ENCODE results near the gene ACTRT3. TPM values are rescaled to one million over a fixed set of nuclear protein-coding genes. Genes with fewer than 3 reads are reported as not detected.

Gene ACTRT3
- polyA plus RNA-seq, 2 of the 4 experiments (the other 2 are of a cell fraction), result 1.8 to 3.3 TPM

GRCh38 chr3:169758359-169758994, 10.9 kb downstream of the ACTRT3 start:
- Histone ChIP-seq H3K9me3 (peaks cover 9% of the 10 kb centered on the region), H3K4me2 (no peak overlapping the region), H3K4me3 (no peak overlapping the region), H3K4me1 (no peaks in the 10 kb centered on the region), H3K27ac (no peak overlapping the region)
- ChIA-PET CTCF (no interaction called here), POLR2A (no interaction called here)
- TF ChIP-seq MAZ (IDR thresholded peaks at IDR 0.05; ENCODE audit: borderline replicate concordance, low read depth, low read length), result no peak
- no peak for TF ChIP-seq FOSB (CRISPR knock-in tag; IDR thresholded peaks at IDR 0.05)
- no peak for TF ChIP-seq HOXA7 (CRISPR knock-in tag; IDR thresholded peaks at IDR 0.05)
- no peak for ATAC-seq
- 28% methylated on average over 5 of the region's 5 CpGs for WGBS (ENCODE audit: missing lambda C conversion rate)
- no peak for DNase-seq (ENCODE audit: low read depth in 1 of 2, low spot score in 1 of 2)
- FAIRE-seq, result no peak

- FAIRE-seq, result no peak
- no peak for DNase-seq (ENCODE audit: low read depth in 1 of 2, low spot score in 1 of 2)
- Histone ChIP-seq H3K4me1 (no peaks in the 10 kb centered on the region), H3K9me3 (peaks cover 4% of the 10 kb centered on the region; the same call in 1 of the 3 replicates), H3K27ac (no peak overlapping the region), H3K4me2 (no peak overlapping the region), H3K4me3 (no peak overlapping the region)
- WGBS (ENCODE audit: missing lambda C conversion rate), result 25% methylated on average over 2 of the region's 2 CpGs
- CTCF ChIA-PET, result no interaction called here
- no peak for TF ChIP-seq RCOR1 (IDR thresholded peaks at IDR 0.05; ENCODE audit: low read depth, low read length)
- TF ChIP-seq EP300 (IDR thresholded peaks at IDR 0.05), result no peak
- no peak for TF ChIP-seq CHD4 (IDR thresholded peaks at IDR 0.05; ENCODE audit: borderline replicate concordance)
- TF ChIP-seq HES2 (IDR thresholded peaks at IDR 0.05), result no peak
- TF ChIP-seq ZSCAN20 (CRISPR knock-in tag; IDR thresholded peaks at IDR 0.05), result no peak
- no peak for TF ChIP-seq RFX5 (IDR thresholded peaks at IDR 0.05)
- no peak for TF ChIP-seq NR3C1 (IDR thresholded peaks at IDR 0.05)
- TF ChIP-seq NFE2L2 (conservative IDR thresholded peaks at IDR 0.05; ENCODE audit: low read length), result no peak
- no peak for ATAC-seq
- POLR2A ChIA-PET, result no interaction called here
Measured at GRCh38 chr3:169755488-169755887, 13.9 kb downstream of the ACTRT3 start.

GRCh38 chr3:169754711-169755110, 14.7 kb downstream of the ACTRT3 start:
- FAIRE-seq (no peak), ATAC-seq (peak; percentile 30 to 36; a peak in 3 of 6 replicates), DNase-seq (ENCODE audit: low read depth in 1 of 2, low spot score in 1 of 2) (no peak)
- no peaks in the 10 kb centered on the region for H3K4me1 ChIP-seq
- WGBS (ENCODE audit: missing lambda C conversion rate), result 23% methylated on average over 3 of the region's 3 CpGs
- no peak overlapping the region for H3K27ac ChIP-seq
- no peak overlapping the region for H3K4me3 ChIP-seq
- POLR2A ChIA-PET, result interaction anchor here (1.6 kb wide), 1 partner anchor 10 kb away, joined by 6 read pairs; the partner anchor contains the start of gene TERC
- H3K9me3 ChIP-seq, result no peaks in the 10 kb centered on the region
- CTCF ChIA-PET, result interaction anchor here (1.7 kb wide), 2 partner anchors 9 kb away, joined by 6 to 13 read pairs; no protein-coding TSS in a partner anchor
- no peak overlapping the region for H3K4me2 ChIP-seq
- TF ChIP-seq HOXA7 (CRISPR knock-in tag; IDR thresholded peaks at IDR 0.05) (no peak), ATOH8 (CRISPR knock-in tag; IDR thresholded peaks at IDR 0.05; ENCODE audit: low read depth) (no peak), CBX8 (IDR thresholded peaks at IDR 0.05) (no peak), NFE2L2 (conservative IDR thresholded peaks at IDR 0.05; ENCODE audit: low read length) (no peak), RCOR1 (IDR thresholded peaks at IDR 0.05; ENCODE audit: low read depth, low read length) (no peak), SREBF2 (IDR thresholded peaks at IDR 0.05) (no peak), HMGXB4 (CRISPR knock-in tag; IDR thresholded peaks at IDR 0.05; ENCODE audit: borderline replicate concordance) (no peak), CBX2 (IDR thresholded peaks at IDR 0.05; ENCODE audit: borderline replicate concordance, low read depth) (no peak), PHF8 (IDR thresholded peaks at IDR 0.05; ENCODE audit: borderline replicate concordance, low read depth) (no peak), RNF2 (IDR thresholded peaks at IDR 0.05; ENCODE audit: borderline replicate concordance, low read depth) (no peak), ZC3H11A (IDR thresholded peaks at IDR 0.05) (no peak), HEYL (CRISPR knock-in tag; IDR thresholded peaks at IDR 0.05) (no peak), JUN (IDR thresholded peaks at IDR 0.05) (no peak), FOSL2 (IDR thresholded peaks at IDR 0.05) (no peak), FOSL2 (CRISPR knock-in tag; IDR thresholded peaks at IDR 0.05) (no peak), REST (IDR thresholded peaks at IDR 0.05) (no peak), ELK1 (IDR thresholded peaks at IDR 0.05; ENCODE audit: low read depth, low read length) (no peak), RAD21 (conservative IDR thresholded peaks at IDR 0.05 in 1 of 2, IDR thresholded peaks at IDR 0.05 in 1 of 2) (no peak), MAFK (IDR thresholded peaks at IDR 0.05; ENCODE audit: partially characterized antibody) (no peak)

Measured in A549 (cell line).